Ishikawa (cell line): ENCODE data around the gene CKAP4.

Source experiments
- CEBPB ChIP-seq: IDR thresholded peaks from 2 replicates; pipeline ENCODE4 v1.6.1; 2012
- EP300 ChIP-seq: IDR thresholded peaks from 2 replicates; pipeline ENCODE4 v1.6.1; 2012; ENCODE audit warnings: borderline replicate concordance
- FOXM1 ChIP-seq: IDR thresholded peaks from 2 replicates; pipeline ENCODE4 v1.6.1; 2012; ENCODE audit warnings: low read depth, borderline replicate concordance
- RAD21 ChIP-seq: IDR thresholded peaks from 2 replicates; pipeline ENCODE4 v1.6.1; 2012; ENCODE audit warnings: low read depth
- TCF12 ChIP-seq: IDR thresholded peaks from 2 replicates; pipeline ENCODE4 v1.6.1; 2012; ENCODE audit warnings: low read depth
- YY1 ChIP-seq: IDR thresholded peaks from 2 replicates; pipeline ENCODE4 v1.6.1; 2012; ENCODE audit warnings: low read depth
- ZBTB7A ChIP-seq: IDR thresholded peaks from 2 replicates; pipeline ENCODE4 v1.6.1; 2012; ENCODE audit warnings: low read depth
- TF ChIP-seq, protein P1 (sequence below): IDR thresholded peaks from 2 replicates; pipeline ENCODE4 v1.6.1; 2012
- TF ChIP-seq, protein P2 (sequence below): IDR thresholded peaks from 2 replicates; pipeline ENCODE4 v1.6.1; 2012; ENCODE audit warnings: low read depth, mild to moderate bottlenecking

DNA sequence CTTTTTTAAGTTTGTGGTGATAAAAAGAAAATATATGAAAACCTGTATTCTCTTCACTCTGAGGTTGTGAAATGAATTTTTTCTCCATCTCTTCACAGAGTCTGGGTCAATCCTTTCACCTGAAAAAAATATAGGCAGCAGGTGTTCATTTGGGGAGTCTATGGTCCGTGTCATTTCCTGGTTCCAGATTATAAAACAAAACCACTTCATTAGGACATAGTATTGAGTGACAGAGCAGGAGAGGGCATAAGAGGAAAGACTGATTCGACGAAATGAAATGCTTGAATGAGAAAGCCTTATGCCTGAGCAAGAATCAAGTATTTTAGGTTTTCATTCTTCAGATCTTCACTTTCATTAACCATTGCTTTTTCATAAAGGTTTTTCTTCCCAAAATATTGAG lies 57.2 kb downstream of the CKAP4 start:
- TF ChIP-seq EP300 (no peak), FOXM1 (no peak), YY1 (no peak), CEBPB (no peak), TCF12 (no peak), RAD21 (no peak), ZBTB7A (no peak)
- TF ChIP-seq, protein P1, sequence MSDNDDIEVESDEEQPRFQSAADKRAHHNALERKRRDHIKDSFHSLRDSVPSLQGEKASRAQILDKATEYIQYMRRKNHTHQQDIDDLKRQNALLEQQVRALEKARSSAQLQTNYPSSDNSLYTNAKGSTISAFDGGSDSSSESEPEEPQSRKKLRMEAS = no peak
- TF ChIP-seq, protein P2, sequence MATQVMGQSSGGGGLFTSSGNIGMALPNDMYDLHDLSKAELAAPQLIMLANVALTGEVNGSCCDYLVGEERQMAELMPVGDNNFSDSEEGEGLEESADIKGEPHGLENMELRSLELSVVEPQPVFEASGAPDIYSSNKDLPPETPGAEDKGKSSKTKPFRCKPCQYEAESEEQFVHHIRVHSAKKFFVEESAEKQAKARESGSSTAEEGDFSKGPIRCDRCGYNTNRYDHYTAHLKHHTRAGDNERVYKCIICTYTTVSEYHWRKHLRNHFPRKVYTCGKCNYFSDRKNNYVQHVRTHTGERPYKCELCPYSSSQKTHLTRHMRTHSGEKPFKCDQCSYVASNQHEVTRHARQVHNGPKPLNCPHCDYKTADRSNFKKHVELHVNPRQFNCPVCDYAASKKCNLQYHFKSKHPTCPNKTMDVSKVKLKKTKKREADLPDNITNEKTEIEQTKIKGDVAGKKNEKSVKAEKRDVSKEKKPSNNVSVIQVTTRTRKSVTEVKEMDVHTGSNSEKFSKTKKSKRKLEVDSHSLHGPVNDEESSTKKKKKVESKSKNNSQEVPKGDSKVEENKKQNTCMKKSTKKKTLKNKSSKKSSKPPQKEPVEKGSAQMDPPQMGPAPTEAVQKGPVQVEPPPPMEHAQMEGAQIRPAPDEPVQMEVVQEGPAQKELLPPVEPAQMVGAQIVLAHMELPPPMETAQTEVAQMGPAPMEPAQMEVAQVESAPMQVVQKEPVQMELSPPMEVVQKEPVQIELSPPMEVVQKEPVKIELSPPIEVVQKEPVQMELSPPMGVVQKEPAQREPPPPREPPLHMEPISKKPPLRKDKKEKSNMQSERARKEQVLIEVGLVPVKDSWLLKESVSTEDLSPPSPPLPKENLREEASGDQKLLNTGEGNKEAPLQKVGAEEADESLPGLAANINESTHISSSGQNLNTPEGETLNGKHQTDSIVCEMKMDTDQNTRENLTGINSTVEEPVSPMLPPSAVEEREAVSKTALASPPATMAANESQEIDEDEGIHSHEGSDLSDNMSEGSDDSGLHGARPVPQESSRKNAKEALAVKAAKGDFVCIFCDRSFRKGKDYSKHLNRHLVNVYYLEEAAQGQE = no peak
